Gastroesophageal sphincter (tissue), 3 donors: ENCODE results near the gene PHACTR1.

Experiments
- POLR2A ChIP-seq, 2 donors: fragments of 450-650 bp; IDR thresholded peaks; one replicate each; pipeline ENCODE4 v1.6.1; 2017; ENCODE audit warnings: antibody characterized with exemption in 2 of 2, mild to moderate bottlenecking in 2 of 2, moderate library complexity in 1 of 2
- POLR2AphosphoS5 ChIP-seq: sonication (generic); formaldehyde crosslinking; IDR thresholded peaks from one replicate; pipeline ENCODE4 v1.6.1; 2017; ENCODE audit warnings: antibody characterized with exemption
- TF ChIP-seq, protein P1 (sequence below), 4 experiments: fragments of 200-600 bp in 2 of 4; fragments of 450-650 bp in 2 of 4; sonication (generic) in 1 of 4; IDR thresholded peaks; one replicate each; pipeline ENCODE4 v1.5.1; 2017 to 2019; ENCODE audit warnings: antibody characterized with exemption in 4 of 4, mild to moderate bottlenecking in 2 of 4, moderate library complexity in 2 of 4

DNA sequence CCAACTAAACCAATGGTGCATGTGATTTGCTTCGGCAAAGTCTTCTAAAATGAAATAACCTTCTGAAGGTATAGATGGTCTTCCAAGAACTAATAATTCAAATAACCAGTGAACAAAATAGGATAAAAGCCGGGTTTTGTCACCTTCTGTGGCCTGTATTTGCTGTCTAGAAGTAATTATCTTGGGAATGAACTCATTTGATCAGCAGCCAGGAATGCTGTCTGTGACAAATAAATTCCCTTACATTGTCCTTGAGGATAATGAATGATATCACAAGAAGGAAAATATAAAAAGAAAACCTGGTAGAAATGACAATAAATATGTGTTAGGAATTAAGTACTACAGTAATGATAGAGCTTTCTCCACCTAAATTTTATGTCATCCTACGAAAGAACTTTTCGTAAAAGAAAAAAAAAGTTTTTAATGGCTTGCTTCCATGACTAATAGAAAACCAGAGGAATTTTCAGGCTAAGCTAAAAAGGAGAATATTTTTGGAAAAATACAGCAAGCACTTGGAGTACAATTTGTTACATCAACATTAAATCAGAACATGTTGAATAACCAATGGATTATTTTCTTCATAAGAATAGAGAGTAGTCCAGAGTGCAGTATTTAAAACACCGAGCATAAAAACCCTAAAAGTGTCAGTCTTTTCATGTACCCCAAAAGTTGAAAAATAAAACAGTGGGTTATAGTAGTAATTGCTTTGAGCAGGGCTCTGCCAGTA is 364.1 kb downstream of the PHACTR1 start:
- no peak for TF ChIP-seq POLR2A (IDR thresholded peaks at IDR 0.05)
- TF ChIP-seq, protein P1, sequence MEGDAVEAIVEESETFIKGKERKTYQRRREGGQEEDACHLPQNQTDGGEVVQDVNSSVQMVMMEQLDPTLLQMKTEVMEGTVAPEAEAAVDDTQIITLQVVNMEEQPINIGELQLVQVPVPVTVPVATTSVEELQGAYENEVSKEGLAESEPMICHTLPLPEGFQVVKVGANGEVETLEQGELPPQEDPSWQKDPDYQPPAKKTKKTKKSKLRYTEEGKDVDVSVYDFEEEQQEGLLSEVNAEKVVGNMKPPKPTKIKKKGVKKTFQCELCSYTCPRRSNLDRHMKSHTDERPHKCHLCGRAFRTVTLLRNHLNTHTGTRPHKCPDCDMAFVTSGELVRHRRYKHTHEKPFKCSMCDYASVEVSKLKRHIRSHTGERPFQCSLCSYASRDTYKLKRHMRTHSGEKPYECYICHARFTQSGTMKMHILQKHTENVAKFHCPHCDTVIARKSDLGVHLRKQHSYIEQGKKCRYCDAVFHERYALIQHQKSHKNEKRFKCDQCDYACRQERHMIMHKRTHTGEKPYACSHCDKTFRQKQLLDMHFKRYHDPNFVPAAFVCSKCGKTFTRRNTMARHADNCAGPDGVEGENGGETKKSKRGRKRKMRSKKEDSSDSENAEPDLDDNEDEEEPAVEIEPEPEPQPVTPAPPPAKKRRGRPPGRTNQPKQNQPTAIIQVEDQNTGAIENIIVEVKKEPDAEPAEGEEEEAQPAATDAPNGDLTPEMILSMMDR (IDR thresholded peaks at IDR 0.05), result no peak
- no peak for TF ChIP-seq POLR2AphosphoS5
